NCI-H748 treated with DMSO at 0.1 percent for 48 hours (cell line): Measurements from ENCODE around the gene LRRC34.

ENCODE experiments used
- DNase-seq: peaks from one replicate; lab custom pipeline; 2025; lab: John Stamatoyannopoulos, UW

LRRC34 gene, protein sequence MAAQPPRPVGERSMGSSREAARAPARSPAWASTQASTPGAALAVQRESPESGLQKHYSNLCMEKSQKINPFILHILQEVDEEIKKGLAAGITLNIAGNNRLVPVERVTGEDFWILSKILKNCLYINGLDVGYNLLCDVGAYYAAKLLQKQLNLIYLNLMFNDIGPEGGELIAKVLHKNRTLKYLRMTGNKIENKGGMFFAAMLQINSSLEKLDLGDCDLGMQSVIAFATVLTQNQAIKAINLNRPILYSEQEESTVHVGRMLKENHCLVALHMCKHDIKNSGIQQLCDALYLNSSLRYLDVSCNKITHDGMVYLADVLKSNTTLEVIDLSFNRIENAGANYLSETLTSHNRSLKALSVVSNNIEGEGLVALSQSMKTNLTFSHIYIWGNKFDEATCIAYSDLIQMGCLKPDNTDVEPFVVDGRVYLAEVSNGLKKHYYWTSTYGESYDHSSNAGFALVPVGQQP

DNA sequence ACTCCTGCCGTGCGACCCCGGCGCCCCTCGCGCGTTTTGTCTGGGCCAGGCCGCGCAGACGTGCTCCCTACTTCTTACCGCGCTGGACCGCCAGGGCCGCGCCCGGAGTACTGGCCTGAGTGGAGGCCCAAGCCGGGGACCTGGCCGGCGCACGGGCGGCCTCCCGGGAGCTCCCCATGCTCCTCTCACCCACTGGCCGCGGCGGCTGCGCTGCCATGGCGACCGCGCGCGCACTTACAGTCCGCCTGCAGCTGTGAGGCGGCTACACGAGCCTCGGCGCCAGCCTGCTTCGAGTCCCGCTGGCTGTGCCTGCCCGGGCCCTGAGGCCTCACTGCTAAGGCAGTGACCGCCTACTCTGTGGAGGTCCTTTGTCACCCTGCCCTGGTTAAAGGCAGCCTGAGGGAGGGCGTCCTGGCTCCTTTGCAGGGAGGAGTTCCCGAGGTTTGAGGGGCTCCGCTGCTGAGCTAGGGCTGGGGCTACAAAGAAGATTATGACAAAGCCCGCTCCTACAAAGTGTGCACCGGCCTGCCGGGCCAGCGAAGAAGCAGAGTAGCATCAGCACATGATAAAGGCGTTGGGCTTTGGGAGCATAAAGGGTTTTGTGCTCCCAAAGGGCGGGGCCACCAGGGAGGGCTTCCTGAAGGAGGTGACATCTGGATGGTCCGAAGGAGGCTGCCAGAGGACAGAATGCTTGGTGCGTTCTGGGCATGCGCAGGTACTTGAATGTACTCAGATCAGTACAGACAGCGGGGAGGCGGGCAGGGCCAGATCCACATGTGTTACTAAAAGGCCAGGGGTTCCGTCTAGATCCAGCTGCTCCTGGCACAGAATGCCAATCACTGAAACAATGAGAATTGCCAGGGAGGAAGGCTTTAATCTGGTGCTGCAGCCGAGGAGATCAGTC is at the start of gene LRRC34, which contains the start of gene LRRIQ4:
Gene LRRC34 (minus strand): TSS at position 573 of the 904 bp plus-strand sequence. CDS start 356 bp downstream, at position 217.
Gene LRRIQ4 (plus strand): TSS at position 539 of the 904 bp plus-strand sequence. CDS start 9,052 bp downstream, outside the sequence.
- peak; percentile 62 for DNase-seq

DNA sequence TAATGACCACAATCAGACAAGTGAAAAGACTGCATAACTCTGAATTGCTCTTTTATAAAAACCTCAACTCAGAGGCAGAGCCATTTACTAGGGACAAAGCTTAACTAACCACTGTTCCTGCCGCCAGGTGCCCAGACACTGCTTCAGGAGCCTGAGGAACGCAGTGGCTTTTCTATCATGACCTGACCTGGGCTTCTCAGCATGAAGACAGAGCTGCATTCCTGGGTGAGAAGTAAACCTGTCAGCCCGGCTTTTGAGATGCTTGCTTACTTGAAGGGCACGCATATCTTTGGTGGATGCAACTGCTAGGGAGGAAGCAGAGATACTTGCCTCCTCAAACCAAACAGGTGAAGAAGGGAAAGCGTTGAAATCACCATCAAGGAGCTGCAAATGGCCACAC is 49.2 kb upstream of the LRRC34 start:
- DNase-seq, result no peak

DNA sequence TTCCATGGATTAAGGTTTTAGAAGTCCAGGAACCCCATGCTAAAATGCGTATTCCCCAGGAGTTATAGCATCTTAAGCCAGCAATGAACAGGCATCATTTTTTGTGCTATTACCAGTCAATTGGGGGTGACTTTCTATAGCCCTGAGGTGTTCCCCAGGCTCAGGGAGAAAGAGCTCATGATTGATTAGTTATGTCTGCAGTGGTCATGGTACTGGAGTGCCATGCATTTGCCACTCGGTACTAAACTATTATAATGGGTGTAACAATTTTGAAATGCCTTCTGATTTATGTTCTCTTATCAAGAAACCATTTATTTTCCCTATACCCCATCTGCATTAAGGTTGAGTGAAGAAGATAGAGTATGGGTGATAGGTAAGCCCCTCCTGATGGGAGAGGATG is 45.1 kb upstream of the LRRC34 start:
- DNase-seq, result no peak

DNA sequence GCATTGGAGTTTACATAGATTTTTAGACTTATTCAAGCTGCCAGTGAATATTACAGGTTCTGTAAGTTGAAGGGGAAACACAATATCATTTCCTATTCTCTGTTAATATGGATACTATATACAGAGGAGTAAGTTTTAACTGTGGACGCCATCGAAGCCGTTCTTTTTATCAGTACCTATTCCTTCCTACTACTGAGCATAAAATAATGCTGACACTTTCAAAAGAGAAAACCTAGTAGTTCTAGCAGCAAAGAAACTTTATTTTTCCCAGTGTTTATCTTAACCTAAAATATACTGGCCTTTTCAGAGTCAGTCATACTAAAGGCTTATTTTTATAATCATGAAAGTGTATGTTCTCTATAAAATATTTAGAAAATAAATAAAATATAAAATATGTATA is 42.8 kb upstream of the LRRC34 start:
- no peak for DNase-seq

DNA sequence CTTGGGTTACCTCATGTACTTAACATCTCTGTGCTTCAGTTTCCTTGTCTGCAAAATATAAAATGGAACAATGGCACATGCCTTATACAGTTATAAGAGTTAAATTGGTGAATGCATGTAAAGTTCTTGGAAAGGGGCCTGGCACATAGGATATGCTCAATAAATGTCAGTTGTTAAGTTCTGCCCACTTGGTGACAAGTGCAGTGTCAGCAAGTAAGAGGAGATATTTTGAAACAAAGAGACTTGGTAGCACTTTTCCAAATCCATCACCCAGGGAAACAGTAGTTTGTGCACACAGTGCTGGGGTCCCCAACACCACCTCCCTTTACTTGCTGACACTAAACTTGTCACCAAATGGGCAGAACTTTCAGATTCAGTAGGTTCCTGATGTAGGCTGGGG is 37.9 kb upstream of the LRRC34 start:
- DNase-seq, result no peak

DNA sequence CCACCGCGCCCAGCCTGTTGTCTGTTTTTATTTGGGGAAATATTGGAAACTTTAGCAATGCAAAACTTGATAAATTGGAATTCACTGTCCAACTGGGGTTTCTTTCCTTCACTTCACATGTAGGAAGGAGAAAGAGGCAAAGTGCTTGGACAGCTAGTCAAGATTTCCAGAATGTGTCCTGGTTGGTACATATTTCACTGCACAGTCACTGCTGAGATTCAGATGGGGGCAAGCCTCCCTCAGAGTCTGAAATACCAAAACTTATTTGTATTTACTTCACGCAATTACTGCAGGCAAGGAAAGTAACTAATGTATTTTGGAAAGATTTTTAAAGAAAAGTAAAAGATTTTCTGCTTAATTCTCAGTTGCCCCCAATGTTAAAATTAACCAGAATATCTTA is 36.0 kb upstream of the LRRC34 start:
- no peak for DNase-seq

DNA sequence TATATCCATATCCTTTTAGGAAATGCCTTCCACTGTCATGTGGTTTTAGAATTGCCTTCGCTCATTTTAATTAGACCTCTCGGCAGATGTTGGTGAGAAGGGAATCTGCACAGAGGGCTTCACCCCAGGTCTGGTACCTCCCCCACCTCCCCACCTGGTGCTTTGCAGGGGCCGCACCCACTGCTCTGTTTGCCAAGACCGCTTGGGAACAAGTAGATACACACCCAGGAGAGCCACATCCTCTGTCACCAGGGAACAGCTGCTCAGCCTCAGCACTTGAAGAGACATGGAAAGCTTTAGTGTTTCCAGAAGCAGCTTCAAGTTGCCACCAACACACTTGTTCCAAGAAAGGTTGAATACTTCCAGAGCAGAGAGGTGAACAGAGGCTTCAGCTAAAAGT is 35.2 kb upstream of the LRRC34 start:
- DNase-seq, result peak; percentile 24

DNA sequence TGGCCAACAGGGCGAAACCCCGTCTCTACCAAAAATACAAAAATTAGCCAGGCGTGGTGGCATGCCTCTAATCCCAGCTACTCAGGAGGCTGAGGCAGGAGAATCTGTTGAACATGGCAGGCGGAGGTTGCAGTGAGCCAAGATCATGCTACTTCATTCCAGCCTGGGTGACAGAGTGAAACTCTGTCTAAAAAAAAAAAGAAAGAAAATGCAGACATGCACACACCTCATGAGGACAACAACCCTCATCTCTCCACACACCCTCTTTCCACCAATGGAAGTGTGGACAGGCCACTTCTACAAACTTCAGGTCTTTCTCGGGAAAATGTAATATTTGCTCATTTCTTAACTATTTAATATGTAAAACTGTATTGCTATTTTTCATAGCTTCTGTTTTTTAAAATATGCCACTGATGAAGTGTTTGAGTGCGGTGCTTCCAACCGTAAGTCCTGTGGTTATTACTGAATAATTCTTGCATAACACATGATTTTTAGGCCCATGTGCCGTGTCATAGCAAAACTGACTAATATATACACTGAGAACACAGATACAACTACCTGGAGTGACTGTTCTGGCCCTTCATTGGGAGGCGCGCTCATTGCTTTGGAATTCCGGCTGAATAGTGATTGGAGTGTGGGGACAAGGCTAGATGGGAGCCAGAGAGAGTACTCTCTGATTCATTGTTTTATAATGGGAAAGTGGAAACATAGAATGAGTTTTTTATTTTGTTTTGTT is 33.9 kb upstream of the LRRC34 start:
- DNase-seq, result no peak

DNA sequence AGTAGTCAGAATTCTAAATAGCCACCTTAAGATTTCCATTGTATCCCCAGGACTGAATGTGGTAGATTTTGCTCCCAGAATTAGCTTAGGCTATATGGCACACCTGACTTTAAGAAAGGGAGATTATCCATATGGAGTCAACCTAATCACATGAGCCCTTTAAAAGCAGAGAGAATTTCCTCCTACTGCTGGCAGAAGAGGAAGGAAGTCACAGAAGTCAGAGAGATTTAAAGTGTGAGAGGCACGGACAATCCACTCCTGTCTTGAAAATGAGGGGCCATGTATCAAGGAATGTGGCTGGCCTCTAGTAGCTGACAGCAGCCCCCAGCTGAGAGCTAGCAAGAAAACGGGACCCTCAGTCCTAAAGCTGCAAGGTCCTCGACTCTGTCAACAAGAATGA is 30.3 kb upstream of the LRRC34 start:
- DNase-seq, result no peak

DNA sequence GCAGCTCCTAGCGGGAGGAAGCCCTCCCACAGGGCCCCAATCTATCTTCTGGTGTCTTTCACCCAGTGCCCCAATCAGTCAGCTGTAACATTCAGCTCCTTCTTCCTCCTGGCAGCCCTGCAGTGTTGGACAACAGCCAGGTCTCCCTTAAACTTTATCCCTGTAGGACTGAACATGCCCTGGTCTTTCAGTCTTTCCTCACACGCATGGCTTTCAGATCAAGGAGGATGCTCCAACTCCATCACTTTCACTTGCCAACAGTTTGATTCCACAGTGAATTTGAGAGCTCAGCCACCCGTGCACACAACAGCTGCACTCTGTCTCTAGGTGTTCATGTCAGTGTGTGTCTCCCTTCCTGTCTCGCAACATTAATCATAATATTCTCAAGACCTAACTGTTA is 28.5 kb upstream of the LRRC34 start:
- no peak for DNase-seq

DNA sequence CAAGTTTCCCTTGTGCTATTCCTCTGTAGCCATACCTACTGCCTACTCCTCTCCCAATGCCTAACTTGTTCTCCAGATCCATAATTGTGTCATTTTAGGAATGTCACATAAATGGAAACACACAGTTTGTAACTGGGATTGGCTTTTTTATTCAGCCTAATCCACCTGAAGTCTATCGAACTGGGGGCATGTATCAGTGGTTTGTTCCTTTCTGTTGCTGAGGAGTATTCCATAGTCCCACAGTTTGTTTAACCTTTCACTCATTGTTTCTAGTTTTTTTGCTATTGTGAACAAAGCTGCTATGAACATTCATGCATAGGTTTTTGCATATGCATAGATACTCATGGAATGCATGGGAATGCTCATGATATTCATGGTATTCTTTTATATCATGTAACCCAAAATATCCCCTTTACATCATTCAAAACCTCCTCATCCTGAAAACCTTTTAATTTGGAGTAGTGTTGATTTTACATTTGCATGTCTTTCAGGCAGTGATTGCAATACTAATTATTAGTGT is 25.9 kb upstream of the LRRC34 start:
- no peak for DNase-seq

DNA sequence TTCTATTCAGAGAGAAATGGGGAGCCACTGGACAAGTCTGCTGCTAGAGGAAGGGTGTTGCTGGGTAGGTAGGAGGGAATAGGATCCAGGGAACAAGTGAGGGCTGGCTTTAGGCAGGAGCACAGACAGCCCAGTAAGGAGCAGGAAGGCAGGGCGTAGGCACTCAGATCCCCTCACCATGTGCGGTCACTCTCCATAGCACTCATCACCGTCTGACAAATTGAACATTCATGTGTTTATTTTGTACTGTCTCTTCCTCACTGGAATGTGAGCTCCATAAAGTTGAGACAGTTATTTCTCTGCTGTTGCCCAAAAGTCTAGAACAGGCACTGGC is 24.2 kb upstream of the LRRC34 start:
- DNase-seq, result no peak

DNA sequence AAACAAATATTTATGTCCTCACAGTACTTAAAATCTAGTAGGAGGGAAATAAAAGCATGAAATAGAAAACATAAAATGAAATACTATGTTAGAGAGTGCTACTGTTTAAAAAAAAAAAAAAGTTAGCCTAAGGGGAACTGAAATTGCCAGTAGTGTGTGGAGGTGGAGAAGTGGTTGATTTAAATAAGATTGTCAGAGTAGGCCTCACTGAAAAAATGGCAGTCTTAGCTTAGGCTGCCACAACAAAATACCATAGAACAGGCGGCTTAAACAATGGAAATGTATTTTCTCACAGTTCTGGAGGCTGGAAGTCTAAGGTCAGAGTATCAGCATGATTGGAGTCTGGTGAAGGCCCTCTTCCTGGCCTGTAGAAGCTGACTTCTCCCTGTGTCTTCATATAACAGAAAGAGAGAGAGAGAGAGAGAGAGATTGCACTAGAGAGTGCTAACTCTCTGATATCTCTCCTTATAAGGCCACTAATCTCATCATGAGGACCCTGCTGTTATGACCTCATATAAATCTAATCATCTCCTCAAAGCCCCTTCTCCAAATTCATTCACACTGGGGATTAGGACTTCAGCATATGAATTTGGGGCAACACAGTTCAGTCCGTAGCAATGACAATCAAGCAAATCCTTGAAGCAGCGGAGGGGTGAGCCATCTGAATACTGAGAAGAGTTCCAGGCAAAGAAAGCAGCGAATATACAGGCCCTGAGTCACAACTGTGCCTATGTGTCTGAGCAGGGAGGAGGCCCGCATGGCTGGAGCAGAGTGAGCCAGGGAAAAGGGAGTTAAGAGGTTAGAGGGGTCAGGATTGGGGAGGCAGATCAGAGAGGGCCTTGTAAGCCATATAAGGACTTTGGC is 23.6 kb upstream of the LRRC34 start:
- DNase-seq, result no peak

DNA sequence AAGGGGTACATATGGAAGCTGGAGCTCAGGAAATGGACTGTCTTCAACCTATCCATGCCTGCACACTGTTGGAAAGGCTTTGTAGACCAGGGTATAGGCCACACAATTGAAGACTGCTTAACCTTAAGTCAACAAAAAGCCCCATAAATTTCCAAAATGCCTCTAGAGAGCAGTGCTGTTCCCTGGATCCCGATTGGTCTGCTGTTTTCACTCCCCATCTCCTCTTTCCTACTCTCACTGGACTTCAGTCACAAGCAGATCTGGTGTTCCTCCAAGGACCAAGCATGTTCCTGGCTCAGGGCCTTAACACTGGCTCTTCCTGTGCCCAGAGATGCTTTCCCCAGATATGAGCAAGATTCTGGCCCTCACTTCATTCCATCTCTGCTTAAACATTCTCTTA is 22.8 kb upstream of the LRRC34 start:
- no peak for DNase-seq

DNA sequence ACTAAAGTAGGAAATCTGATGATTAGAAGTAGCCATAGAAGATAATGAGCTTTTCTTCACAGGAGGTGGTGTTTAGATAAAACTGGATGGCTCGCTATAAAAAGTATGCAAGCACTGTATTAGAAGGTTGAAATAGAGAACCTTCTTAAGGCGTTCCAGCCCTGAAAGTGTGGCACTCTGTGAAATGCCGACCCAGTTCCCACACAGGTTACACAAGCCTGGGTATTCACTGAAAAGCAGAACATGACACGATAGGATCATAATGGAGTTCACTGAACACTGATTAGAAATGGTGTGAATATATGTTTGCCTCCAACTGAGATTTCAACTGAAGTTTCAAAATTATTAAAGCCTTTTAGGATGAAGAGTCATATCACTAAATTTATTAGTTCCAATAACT is 15.0 kb upstream of the LRRC34 start:
- no peak for DNase-seq

DNA sequence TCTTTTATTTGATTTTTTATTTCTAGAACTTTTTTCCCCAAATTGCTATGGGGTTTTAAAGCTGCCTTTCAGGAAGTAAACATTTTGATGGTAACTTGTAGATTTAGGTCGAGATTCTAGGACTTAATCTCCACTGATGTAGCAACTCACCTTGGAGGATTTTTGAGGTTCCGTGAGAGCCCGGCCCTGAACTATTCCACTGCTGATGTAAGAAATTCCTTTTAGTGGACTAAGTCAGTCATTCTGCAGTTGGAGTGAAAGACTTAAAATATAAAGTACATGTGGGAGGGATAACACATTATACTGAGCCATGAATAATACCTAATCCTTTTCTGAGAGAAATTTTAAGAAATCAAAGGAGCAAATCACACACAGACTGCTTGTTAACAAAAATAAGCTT is 12.6 kb upstream of the LRRC34 start:
- DNase-seq, result no peak

DNA sequence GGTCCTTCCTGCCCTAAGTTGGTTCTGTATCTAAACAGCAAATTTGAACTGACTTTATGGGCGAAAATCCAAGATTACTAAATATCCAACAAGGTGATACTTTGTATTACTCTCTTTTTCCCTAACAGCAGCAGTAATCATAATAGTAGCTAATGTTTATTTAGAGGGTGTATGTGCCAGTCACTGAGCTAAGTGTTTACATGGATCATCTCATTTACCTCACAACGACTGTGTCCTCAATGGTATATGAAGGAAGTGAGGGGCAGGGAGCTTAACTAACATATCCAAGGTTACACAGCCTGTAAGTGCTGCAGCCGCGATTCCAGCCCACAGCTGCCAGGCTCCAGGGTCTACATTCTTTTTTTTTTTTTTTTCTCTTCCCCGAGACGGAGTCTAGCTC is 10.3 kb upstream of the LRRC34 start:
- peak; percentile 65 for DNase-seq

DNA sequence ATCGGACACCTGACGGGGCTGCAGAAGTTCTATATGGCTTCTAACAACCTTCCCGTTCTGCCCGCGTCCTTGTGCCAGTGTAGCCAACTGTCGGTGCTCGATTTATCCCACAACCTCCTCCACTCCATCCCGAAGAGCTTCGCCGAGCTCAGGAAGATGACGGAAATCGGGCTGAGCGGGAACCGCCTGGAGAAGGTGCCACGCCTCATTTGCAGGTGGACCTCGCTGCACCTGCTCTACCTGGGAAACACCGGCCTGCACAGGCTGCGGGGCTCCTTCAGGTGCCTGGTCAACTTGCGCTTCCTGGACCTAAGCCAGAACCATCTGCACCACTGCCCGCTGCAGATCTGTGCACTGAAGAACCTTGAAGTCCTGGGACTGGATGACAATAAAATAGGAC is 9.8 kb upstream of the LRRC34 start:
- DNase-seq, result peak; percentile 65

DNA sequence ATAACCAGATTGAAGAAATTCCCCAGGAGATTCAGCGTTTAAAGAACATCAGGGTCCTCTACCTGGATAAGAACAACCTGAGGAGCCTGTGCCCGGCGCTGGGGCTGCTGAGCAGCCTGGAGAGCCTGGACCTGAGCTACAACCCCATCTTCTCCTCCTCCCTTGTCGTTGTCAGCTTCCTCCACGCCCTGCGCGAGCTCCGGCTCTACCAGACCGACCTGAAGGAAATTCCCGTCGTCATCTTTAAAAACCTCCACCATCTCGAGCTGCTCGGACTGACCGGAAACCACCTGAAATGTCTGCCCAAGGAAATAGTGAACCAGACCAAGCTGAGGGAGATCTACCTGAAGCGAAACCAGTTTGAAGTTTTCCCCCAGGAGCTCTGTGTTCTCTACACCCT is 9.4 kb upstream of the LRRC34 start:
- DNase-seq, result peak; percentile 26

DNA sequence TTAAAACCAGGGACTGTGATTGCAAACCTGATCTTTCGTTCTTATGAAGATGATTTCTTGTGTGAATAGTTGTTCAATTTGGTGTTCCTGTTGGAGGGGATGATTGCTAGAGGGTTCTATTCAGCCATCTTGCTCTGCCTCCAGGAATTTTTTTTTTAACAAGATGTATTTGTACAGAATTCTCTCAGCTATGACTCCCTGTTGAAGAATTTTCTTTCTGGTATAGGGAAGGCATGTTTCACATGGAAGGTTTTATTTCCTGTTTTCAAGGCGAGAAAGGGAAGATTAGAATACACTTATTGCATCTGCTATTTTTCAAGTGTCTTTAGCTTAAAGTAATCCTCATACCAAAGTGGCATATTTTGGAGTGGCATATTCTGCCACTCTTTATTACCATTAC is 5.6 kb upstream of the LRRC34 start:
- no peak for DNase-seq

DNA sequence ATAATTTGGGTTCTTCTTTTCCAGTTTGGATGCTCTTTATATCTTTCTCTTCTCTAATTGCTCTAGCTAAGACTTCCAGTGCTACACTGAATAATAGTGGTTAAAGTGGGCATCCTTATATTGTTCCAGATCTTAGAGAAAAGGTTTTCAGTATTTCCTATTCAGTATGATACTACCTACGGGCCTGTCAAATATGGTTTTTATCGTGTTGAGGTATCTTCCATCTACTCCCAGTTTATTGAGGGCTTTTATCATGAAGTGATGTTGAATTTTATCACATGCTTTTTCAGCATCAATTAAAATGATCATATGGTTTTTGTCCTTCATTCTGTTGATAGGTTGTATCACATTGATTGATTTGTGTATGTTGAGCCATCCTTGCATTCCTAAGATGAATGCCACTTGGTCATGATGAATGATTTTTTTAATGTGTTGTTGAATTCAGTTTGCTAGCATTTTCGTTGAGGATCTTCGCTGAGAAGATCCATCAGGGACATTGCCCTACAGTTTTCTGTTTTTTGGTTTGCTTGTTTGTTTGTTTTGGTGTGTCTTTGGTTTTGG is 3.0 kb upstream of the LRRC34 start:
- no peak for DNase-seq
